ENCODE data around the gene TSPAN7.
A peak's percentile ranks its signal among the peaks of the same experiment; 100 is the strongest.

TSPAN7 gene, protein sequence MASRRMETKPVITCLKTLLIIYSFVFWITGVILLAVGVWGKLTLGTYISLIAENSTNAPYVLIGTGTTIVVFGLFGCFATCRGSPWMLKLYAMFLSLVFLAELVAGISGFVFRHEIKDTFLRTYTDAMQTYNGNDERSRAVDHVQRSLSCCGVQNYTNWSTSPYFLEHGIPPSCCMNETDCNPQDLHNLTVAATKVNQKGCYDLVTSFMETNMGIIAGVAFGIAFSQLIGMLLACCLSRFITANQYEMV

DNA sequence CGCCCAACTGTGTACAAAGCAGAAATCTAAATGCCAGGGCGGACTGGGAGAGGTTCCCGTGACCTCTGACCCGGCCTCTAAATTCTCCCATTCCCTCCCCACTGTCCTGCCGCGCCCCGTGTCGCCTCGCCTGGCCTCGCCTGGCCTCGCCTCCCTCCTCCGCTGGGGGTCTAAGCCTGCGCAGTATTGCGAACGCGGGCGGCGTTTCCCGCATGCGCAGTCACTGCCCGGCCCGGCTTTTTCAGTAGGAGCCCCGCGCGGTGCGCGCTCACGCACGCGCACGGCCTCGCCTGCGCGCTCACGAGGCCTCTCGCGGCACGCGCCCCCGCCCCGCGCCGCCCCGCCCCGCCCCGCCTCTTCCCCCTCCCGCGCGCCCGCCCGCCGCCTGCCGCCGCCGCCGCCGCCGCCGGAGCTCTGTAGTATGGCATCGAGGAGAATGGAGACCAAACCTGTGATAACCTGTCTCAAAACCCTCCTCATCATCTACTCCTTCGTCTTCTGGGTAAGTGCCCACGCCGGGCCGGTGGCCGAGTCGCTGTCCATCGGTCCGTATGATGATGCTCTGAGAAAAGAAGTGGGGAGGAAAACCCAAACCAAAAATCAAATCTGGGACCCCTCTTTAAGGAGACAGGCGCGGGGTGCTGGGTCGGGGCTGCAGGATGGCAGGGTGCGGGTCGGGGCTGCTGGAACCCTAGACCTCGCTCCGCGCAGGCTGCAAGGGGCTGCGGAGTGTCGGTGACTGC, at the start of gene TSPAN7:
TSS of gene TSPAN7 (plus strand) at position 417 of the 743 bp plus-strand sequence. CDS start at position 422, 5 bp downstream.
- DNase-seq = peak; percentile 87

DNA sequence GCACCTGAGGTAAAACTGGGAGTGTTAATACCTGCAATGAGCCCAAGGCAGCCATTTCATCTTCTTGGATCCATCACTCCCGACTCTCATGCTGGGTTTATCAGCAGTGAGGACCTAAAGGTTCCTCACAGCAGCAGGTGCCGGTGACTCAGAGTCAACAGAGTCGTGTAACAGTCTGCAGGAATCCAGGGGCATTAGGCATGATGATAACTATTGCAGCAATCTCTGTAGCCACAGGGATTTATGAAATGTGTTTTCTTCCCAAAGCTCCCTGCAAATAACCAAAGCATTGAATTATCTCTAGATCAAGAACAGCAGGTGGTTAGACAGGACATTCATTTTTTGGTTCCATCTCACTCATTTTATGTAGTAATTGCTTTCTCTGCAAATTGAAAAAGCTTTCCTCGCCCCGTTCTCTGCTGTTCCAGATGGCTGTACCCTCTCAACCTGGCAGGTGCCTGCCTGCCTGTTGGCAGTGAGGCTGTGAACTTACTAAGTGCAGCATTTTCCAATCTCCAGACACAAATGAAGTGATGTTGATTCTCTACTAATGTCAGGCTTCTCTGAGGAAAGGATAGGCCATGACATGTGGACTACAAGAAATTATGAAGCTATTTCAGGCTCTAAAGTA, 48.1 kb upstream of the TSPAN7 start:
- peak; percentile 56 for DNase-seq

DNA sequence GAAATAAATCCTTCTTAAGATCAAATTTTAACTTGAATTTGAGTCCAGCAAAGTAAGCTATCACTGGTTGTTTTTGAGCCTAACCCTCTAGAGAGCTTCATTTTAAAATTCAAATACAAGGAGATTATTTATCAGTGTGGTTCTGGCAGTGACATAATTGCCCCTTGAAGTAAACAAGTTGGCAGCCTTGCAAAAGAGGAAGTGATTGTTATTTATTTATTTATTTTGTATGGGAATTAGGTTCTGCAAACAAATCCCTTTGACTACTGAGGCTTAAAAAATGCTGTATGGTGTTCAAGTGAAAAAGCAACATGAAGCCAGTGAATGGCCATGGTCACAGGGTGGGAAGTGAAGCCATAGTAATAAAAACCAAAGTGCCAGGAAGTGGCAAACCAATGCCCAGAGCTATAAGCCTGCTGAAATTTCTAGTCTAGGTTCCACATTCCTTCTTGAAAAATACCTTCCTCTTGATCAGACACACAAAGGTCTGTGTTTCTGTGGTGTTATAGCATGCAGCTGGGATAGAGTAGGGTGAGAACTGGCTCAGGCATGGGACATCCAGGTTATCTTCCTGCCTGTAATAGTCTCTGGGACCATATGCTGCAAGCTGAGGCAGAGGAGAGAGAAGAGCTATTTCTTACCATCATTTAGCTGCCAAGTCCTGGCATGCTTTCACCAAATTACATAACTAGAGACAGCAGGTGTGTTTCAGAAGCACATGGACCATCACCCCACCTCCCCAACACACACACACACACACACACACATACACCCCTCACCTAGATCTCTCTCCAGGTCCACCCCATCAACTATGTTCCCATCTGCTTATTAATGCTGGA, 47.1 kb upstream of the TSPAN7 start:
- DNase-seq = peak; percentile 59

DNA sequence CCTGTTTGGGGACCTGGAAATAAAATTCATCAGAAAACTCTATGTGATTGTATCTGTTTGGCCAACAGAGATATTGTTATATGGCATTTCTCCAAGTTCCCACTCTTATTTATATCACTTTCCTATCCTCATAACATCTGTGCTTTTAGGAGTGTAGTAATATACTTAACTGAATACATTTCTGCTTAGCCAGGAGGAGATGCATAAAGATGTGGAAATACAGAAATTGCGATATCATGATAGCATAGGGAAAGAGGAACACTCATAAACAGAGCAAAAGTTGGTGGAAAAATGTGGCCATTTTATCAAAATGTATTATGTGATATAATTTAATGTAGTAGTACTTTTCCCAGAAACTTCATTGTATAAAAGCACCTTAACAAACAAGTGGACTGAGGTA, 46.1 kb upstream of the TSPAN7 start:
- no peak for DNase-seq

DNA sequence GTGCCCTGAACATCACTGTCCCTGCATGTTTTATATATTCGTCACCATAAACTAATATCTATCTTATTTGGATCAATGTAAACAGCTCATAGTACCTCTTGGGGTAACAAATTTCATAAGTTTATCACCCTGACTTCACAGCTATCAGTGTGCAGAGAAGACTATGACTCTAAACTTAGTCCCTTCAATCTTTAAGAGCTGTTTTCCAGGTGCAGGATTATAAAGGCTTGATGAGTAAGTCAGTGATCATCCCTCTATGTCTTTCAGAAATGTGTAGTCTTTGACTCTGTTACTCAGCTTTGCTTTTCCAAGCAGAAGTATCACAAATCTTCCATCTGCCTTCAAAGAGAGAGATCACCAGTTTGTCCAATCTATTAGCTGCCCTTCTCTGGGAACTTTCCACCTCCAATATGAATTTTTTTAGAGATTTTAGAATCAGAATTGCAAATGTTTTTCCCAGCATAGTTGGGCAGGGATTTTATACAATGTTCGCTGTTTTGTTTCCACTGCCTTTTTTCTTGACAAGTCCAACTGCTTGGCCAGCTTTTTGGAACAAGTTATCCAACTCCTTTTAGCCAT, 45.1 kb upstream of the TSPAN7 start:
- DNase-seq = no peak

DNA sequence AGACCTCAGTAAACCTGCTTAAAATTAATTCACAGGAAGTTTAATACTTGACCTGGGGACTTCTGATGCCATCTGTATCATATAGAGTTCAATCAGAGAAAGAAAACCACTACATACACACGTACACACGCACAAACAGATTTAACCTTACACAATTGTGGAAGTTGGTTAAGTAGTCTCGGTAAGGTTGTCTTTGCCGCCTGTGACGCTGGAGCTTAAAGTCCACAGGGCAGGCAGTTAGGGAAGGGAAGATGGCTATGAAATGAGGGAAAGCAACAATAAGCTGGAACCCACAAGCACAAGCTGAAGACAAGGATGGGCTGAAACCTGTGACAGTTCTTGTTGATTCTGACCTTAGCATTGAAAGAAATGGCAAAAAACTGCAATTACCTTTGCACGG, 41.7 kb upstream of the TSPAN7 start:
- no peak for DNase-seq

DNA sequence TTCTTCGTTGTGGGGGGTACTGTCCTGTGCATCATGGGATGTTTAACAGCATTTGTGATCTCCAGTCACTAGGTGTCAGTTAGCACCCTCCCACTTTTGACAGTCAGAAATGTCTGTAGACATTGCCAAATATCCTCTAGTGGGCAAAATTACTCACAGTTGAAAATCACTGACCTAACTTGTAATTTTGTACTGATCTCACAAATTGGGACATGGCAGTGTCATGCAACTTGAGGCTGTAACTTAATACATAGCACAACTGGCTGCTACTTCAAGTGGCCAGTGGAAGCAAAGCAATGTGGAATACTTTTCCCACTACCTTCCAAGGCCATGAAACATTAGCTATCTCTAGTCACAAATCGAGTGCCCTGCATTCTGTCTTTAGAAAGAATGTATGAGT, 23.2 kb upstream of the TSPAN7 start:
- DNase-seq = no peak

DNA sequence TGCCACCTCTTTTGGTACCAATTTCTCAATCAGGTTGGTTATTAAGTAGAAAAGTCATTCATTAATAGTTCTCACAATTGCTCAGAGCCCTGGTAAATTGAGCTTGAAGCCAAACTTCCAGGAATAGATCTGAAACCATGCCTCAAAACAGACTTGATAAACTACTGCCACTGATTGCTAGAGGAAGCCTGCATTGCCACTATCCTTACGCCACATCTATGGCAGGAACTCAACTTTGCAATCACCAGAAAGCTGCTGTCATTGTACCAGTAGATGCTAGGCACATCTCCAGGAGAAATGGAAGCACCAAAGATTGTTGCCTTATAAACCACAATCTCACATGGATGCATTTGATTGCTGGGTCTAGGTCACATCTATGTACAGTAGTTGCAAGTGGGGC, 21.6 kb upstream of the TSPAN7 start:
- no peak for DNase-seq

DNA sequence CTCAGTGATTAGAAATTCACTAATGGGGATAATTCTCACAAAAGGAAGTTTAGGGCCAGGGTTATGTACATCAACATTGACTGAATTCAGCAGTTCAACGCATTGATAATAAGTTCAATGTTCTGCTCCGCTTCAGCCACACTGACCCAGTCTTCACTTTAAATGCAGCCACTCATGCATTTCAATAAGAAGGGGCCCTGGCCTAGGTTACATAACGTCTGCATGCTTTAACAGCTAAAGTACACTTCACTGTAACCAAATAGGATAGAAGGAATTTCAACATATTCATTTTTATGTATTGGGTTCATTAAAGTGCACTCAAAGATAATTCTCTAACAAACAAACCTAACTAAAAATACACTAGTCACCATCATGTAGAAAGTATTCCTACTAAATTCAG, 12.8 kb upstream of the TSPAN7 start:
- no peak for DNase-seq

DNA sequence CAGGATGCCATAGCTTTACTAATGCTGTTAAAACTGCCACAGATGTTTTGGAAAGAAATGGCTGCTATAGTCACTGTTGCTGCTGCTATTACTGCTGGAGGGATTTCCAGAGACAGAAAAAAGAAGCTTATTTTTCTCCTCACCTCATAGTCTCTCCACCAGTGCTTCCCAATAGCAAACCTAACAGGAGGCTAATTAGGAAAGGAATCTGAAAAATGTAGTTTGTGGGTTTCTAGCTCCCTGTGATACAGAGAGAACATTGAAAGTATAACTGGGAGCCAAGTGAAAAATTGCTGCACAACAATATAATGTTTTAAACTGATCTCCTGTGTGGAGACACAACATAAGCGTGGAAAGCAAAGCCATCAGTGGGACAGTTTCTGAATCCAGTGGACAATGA, 8.6 kb upstream of the TSPAN7 start:
- DNase-seq = no peak

DNA sequence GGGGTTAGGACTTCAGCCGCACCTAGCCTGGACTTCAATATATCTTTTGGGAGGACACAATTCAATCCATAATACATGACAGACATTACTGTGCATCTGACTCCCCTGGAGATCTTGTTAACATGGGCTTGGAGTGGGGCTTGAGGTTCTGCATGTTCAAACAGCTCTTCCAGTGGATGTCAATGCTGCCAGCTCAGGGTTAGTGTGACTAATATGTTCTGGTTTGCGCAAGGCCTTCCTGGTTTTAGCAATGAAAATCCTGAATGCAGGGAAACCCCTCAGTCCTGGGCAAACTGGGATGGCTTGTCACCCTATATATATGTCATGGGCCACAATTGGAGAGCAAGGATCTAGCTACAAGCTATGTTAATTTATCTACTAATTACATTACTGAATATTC, 2.7 kb upstream of the TSPAN7 start:
- DNase-seq = no peak

DNA sequence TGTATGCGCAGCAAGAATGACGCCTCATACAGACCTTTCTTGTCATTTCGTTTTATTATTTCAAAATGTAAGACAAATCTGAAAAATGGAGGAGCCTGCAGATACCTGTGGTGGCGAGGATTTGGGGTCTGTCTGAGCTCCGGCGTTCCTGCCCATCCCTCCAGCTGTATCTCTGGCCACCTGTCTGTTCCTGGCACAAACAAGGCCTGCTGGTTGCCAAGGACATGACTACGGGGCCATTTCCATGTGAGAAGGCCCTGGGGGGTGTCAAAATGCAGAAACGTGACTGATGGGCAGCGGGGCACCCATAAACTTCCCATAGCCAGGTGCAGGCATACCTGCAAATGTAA, 591 bp upstream of the TSPAN7 start:
- DNase-seq = no peak

DNA sequence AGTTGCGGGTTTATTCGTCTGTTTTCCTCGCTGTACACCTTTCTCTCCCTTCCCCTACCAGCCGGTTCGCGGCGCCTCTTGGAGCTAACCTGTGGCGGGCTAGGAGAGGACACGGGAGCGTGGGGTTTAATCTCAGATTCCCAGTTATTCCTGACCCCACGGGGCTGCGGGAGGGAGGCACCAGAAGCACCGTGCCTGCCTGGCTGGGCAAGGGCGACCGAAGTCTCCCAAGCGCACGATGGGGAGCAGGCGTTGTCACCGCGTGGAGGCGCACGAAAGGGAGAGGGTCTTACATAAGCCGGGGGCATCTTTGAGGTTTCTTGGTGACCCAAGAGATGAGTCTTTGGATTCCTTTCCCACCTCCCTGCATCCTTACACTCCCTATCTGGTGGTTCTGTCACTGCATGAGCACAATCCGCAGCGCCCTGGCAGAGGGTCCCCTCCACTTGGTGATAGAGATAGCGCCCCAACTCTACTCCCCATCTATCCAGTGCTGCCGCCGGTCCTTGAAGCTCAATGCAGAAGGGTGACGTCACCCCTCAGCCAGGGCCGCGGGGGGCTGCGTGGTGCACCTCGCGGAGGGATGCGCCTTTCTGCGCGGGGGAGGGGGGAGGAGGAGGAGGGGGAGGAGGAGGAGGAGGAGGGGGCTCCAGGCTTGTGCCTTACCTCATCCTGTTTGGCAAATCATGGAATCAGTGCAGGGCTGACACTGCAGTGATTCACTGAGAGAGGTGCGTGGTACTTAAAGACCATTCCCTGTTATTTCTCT, 793 bp downstream of the TSPAN7 start:
- DNase-seq = no peak

DNA sequence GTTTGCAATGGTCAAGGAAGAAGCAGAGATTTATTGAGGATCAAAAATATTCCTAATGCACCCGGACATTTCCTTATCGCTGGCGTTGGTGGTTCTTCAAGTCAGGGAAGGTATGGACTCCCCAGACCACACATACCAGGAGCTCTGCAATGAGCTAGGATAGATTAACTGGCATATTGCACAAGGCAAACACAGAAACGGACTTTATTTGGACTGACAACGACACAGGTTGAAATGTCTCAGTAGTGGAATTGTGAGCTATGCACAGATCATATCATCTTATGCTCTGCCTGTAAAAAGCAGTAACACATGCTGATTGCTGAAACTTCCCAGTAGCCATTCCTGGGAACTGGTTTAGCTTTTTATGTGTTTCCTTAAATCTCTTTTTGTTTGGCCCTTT, 1.7 kb downstream of the TSPAN7 start:
- DNase-seq = no peak

DNA sequence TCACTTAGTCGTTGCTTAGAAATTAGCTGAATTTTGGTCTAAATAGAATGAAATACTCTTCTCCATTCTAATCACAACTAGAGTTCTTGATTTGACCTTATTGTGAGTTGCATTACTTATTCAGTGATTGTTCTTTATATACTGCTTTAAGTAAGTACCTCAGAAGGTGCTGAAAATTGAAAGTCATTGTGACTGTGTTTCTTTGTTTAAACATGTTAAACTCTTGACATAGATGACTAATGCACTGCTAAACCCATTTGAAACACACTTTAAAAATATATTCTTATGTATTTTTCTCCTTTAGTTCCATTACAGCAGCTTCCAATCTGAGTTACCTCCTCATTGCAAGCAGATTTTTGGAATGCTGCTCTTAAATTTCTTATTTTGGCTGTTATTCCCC, 9.1 kb downstream of the TSPAN7 start:
- no peak for DNase-seq

DNA sequence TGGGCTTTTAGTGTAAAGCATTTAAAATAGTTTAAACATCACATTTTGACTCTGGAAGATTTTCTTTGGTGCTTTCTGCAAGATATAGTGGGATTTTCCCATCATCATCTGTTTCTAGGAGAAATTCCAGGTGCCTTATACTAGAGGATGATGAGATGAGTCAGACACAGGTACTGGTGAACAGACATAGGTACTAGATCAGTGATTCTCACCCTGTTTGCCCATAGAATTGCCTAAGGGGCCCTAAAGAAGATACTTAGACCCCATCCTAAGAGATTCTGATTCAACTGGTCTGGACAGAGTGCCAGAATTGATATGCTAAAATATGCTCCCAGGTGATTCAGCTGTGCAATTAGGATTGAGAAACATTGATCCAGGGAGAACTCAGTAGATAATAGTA, 9.7 kb downstream of the TSPAN7 start:
- no peak for DNase-seq

DNA sequence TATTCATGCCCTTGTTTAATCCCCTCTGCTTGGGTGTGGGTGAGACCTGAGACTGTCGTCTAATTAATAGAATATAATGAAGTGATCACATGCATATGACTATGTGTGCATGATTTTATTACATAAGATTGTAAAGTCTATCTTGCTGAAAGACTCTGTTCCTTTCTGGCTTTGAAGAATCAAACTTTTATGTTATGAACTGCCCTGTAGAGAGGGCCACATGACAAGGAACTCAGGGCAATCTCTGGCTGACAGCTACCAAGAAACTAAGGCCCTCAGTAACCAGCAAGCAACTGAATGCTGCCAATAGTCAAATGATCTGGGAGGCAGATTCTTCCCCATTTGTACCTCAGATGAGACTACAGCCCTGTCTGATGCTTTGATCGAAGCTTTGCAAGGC, 13.5 kb downstream of the TSPAN7 start:
- DNase-seq = no peak

DNA sequence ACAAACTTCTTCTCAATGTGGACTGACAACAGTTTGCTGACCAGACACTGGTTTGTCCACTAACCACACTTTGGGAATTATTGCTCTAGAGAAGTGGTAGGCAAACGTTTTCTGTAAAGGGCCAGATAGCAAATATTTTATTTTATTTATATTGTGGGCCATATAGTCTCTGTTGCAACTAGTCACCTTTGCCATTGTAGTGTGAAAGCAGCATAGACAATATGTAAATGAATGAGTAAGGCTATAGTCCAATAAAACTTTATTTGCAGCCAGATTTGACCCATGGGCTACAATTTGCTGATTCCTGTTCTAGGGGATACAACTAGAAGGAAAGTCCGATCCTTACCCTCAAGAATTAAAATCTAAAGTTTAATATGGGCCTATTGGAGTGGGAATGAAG, 14.5 kb downstream of the TSPAN7 start:
- DNase-seq = no peak

DNA sequence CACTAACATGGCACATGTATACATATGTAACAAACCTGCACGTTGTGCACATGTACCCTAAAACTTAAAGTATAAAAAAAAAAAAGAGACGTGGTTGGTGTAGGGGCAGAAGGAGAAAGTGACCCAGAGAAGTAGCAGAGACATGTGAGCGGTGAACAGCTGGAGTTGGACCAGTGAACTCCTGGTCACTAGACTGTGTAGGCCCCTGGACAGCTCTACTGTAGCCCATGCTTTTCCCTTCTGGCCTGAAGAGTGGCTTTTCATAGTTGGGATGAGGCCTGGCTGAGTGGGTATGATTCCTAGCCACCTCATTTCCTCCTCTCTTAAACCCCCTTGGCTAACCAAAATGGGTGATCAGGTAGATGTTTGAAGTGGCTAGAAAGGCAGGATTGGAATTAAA, 16.4 kb downstream of the TSPAN7 start:
- no peak for DNase-seq

DNA sequence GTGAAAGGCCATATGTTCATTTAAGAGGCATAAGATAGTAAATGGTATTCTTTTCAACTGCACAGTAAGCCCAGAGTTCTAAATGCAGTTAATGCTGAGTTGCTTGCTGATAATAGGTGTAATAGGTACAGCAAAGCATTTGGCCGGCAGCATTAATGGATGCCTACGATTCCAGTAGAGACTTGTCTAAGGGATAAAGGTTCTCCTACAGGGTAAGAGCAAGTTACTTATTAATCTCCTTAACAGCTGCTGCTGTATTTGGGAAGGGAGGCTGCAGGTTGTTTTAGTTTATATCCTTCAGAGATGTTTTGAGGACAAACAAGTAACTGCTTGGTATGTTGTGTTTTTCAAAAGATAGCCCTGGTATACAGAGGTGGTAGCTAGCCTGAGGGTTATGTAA, 16.8 kb downstream of the TSPAN7 start:
- no peak for DNase-seq

DNA sequence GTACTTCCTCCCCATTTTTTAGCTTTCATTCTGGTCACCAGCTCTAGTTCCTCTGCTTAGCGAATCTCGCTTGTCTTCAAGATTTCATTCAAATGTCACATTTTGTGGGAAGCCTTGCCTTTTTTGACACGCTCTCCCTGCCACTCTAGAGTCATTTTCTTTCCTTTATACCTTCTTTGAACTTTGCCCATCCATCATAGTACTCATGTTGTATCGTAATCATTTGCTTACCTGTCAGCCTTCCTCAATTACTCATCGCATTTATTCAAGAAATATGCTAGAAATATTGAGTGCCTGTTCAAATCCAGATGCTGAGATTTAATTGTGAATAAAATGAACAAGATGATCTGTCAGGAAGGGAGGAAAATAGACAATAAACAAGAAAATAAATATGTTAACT, 21.8 kb downstream of the TSPAN7 start:
- no peak for DNase-seq

DNA sequence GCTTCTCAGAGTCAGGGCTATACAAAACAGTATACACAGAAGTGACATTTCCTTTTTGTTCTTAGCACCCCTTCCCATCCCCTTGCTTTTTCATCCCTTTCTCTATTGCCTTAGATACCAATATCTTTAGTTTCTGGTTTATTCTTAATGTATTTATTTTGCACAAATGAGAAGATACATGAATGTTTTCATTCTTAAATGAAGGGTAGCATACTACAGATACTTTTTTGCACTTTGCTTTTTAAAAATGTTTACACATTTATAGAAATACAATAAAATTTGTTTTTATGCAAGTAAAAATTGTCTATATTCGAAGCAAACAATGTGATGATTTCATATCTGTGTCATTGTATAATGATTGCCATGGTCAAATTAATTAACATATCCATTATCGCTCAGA, 33.1 kb downstream of the TSPAN7 start:
- no peak for DNase-seq
